HG02623 (cell line): ENCODE data around the gene STXBP5.

Experiments used
- ATAC-seq: cut with Tn5 transposase; IDR thresholded peaks from one replicate; pipeline ENCODE4 v1.9.1; 2021; ENCODE audit warnings: moderate library complexity; ENCODE audit not compliant: unreplicated experiment

STXBP5 gene

DNA sequence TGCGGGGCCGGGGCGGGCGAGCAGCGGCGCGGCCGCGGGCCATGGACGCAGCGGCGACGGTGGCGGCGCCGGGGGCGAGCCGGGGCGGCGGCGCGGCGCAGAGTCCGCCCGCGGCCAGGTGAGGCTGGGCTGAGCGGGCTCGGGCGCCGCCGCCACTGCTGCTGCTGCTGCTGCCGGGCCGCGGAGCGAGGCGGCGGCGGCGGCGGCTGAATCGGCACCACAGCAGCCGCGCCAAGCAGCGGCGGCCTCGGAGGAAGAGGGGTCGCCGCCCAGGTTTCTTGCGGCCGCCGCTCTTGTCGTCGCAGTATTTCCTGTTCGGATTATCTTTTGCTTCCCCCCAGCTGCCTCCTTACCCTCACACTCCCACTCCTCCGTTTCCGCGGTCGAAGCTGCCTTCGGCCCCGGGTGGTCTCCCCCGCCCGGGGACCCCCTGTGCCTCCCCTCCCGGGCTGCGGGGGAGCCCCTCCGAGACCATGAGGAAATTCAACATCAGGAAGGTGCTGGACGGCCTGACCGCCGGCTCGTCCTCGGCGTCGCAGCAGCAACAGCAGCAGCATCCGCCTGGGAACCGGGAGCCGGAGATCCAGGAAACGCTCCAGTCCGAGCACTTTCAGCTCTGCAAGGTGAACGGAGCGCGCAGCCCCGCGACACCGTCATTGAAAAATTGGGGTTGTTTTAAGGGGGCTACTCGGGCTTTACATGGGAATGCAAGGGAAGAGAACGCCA is at the start of gene STXBP5:
STXBP5 (plus strand) TSS at position 358 of the 726 bp plus-strand sequence; CDS start at position 474, 116 bp downstream.
- ATAC-seq = peak; percentile 24

GRCh38 chr6:147154454-147154853 is 49.8 kb upstream of the STXBP5 start:
- no peak for ATAC-seq

- no peak for ATAC-seq
These were observed 48.0 kb upstream of the STXBP5 start for GRCh38 chr6:147156218-147156617.

DNA sequence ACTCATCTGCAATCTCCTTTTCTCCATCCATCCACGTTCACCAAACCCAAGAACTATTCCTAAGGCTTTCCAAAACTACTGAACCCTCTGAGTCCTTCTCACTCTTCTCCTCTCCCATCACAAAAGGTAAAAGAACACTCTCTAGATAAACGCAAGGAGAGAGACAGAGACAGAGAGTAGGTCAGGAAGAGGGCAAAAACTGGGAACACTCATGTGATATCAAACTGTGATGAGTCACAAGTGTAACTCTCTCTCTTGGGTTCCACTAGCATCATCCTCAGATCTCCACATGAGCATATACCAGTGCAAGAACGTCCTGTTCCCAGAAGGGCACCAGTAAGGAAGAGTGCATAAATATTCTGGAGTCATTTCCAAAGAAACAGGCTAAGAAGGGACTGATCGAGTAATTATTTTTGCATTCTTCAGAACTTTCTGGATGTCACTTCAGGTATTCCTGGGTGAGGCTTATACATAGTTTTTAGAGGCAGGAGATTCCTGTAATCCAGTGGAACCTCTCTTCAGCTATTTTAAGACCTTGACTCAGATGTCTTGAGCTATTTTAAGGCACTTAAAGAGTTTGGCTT is 47.3 kb upstream of the STXBP5 start:
- no peak for ATAC-seq

- ATAC-seq = no peak
These were observed 46.3 kb upstream of the STXBP5 start for GRCh38 chr6:147157930-147158329.

DNA sequence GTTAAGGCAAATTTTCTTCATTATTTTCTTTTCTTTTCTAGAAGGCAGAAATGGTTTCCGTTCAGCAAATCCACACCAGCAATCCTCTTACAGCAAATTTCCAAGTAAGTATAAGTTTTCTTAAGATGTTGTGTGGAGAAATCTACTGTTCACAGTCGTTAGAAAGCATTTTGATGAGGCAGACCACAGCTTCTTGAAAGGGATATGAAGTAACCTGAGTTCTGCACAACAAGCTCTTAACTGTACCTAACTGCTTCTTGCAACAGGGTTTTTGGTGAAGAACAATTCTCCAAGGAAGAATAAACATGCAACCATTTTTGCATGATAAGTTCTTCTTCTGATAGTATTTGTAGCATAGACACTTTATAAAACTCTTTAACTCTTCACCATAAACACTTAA is 45.3 kb upstream of the STXBP5 start:
- ATAC-seq = no peak

DNA sequence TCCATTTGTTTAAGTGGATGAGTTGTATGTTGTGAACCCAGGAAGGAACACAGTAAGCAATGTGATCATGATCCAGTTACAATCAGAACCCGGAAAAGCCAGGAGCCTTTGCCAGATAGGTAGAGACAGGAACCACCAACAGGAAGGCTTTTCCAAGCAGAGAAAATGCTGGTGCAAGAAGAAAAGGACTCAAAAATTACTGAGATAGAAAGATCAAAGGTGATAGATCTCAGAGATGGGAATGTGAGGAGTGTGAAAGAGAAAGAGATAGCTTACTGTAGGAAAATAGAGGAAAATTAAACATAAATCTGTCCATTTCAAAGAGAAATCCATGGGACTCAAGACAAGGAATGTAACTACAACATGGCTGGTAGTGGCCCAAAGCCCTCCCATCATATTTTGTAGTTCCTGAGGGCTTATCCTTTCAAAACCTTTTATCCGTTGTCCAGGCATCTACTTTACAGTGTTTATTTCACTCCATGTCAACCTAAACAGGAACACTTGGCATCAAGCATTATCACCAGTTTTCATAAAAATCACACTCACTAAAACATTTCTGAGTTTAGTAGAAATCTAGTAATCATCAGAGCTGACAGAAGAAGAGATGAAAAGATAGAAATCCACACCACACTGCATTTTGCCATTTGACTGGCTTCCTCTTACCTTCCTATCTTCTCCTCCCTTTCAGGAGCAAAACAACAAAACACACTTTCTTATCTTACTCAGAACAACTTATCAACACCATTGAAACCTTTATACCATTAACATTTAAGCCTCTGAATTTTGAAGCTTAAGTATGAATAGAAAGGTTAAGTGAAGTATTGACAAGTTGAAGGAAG is 44.5 kb upstream of the STXBP5 start:
- no peak for ATAC-seq

- ATAC-seq = no peak
These were observed 43.6 kb upstream of the STXBP5 start for GRCh38 chr6:147160593-147160992.

- ATAC-seq = no peak
These were observed 42.8 kb upstream of the STXBP5 start for GRCh38 chr6:147161253-147161973.

GRCh38 chr6:147161974-147162495 is 42.2 kb upstream of the STXBP5 start:
- ATAC-seq = no peak

DNA sequence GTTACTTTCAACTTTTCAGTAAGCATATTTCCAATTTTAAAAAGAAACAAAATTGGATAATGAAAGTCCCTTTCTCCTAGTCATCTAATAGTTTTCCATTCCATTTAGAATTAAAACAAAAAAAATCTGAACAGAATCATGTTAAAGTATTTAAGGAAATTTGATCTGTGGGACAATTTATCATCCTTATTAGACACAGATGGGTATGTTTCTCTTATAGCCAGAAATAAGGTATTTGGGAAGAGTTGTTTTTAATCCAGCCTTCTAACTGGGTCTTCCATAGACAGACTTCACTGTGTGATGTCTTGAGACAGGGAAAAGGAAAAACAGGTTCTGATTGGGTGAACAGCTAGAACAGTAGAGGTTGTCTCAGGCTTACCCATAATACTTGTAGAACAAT is 39.5 kb upstream of the STXBP5 start:
- ATAC-seq = no peak

GRCh38 chr6:147166360-147166944 is 37.8 kb upstream of the STXBP5 start:
- no peak for ATAC-seq

DNA sequence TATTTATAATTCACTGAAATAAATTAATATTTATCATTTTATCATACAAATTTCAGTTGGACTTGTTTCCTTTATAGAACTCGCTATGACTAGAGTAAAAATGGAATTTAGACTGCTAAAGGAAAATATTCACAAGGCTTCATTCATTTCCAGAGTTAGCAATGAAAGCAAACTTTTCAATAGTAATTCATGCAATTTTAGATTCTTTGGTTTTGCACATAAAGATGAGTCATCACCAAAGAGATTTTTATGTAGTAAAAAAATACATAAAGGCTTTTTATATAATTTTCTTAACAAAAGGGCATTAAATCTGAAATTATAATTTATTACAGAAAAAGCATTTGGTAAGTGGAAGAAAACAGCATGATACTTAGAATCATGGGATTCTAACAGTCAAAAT is 37.2 kb upstream of the STXBP5 start:
- no peak for ATAC-seq

- no peak for ATAC-seq
These were observed 36.4 kb upstream of the STXBP5 start for GRCh38 chr6:147167576-147168461.

DNA sequence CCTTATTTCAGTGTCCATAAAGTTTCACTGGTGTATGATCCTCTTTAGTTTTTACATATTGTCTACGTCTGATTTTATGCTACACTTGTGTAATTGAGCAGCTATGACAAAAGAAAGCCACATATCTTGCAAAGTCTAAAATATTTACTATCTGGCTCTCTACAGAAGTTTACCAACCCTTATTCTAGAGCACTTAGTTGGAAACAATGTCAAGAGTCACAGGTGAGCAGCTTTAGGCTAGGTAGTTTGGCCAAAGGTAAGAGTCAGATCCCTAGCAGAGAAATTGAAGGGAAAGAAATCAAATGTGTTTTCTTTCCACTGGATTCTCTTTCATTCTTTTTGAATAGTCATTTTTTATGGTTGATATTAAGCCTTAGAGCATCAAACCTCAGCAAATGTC is 34.7 kb upstream of the STXBP5 start:
- ATAC-seq = no peak

DNA sequence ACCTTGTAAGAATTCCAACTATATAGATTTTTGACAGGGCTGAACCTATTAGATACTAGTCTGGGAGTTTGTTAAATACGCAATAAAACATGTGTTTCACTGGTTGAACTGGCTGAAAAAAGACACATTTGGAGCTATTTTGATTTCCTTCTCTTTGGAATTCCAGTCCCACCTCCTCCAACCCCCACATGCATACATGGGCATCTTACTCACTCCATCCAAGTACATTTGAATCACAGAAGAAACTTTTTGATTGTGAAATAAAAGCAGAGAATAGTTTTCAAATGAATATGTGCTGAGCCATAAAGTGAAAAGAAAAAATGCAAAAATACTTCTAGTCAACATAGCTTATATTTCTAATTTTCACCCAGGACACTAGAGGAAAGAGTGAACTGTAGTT is 33.9 kb upstream of the STXBP5 start:
- ATAC-seq = no peak

DNA sequence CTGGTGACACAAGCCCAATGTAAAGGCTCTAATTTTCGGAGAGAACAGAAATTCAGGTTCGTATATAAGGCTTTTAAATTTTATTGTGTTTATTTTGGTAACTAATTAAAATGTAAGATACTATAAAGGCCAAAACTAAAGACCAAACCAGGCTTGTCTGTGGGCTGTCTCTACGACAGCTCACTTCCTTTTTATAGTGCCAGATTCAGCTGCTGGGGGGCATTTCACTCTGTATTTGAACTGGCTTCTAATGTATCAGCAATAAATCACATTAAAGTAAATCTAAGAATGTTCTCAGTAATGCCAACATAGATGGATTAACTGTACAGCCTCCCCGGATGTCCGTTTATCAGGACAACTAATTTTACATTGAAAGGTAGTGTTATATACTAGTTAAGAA is 31.1 kb upstream of the STXBP5 start:
- no peak for ATAC-seq

- no peak for ATAC-seq
These were observed 30.4 kb upstream of the STXBP5 start for GRCh38 chr6:147173675-147174308.

GRCh38 chr6:147176795-147177194 is 27.4 kb upstream of the STXBP5 start:
- ATAC-seq = no peak
